Suprapubic skin (tissue), 4 donors: ENCODE results near the gene GASK1A. TPM values are rescaled to one million over a fixed set of nuclear protein-coding genes. Genes with fewer than 3 reads are reported as not detected.

Experiments used
- DNase-seq, 2 donors: peaks; one replicate each; pipeline ENCODE4 v3.0.0-alpha.2; 2019; ENCODE audit warnings: low spot score in 2 of 2
- H3K27ac ChIP-seq: fragments of 200-600 bp; sonication (generic); one replicate; pipeline ENCODE4 v1.5.1; 2019
- H3K27me3 ChIP-seq: fragments of 200-600 bp; sonication (generic); one replicate; pipeline ENCODE4 v1.5.1; 2019
- H3K36me3 ChIP-seq: fragments of 200-600 bp; sonication (generic); one replicate; pipeline ENCODE4 v1.5.1; 2019
- H3K4me1 ChIP-seq: fragments of 200-600 bp; sonication (generic); one replicate; pipeline ENCODE4 v1.5.1; 2019
- H3K4me3 ChIP-seq: fragments of 200-600 bp; sonication (generic); one replicate; pipeline ENCODE4 v1.5.1; 2019; ENCODE audit warnings: mild to moderate bottlenecking
- H3K9me3 ChIP-seq: fragments of 200-600 bp; sonication (generic); one replicate; pipeline ENCODE4 v1.5.1; 2019
- EP300 ChIP-seq: sonication (generic); formaldehyde crosslinking; IDR thresholded peaks from one replicate; pipeline ENCODE4 v1.6.1; 2017; ENCODE audit warnings: antibody characterized with exemption
- POLR2A ChIP-seq, 2 donors: fragments of 450-650 bp; IDR thresholded peaks; one replicate each; pipeline ENCODE4 v1.6.1; 2017; ENCODE audit warnings: antibody characterized with exemption in 2 of 2, mild to moderate bottlenecking in 2 of 2, moderate library complexity in 2 of 2
- POLR2AphosphoS5 ChIP-seq, 3 donors: sonication (generic); formaldehyde crosslinking; IDR thresholded peaks; one replicate each; pipeline ENCODE4 v1.6.1; 2017; ENCODE audit warnings: antibody characterized with exemption in 3 of 3
- WGBS: methylation state at CpG from one replicate; pipeline ENCODE4 v1.1.5; 2018; 5-methylcytosine and 5-hydroxymethylcytosine counted together
- total RNA-seq, 4 donors: library from RNA; depleted of rRNA; stranded (reverse); fragments of >200 nt; gene quantifications; one replicate each; pipeline ENCODE4 v1.1.0, GENCODE V29; 2016
- TF ChIP-seq, protein P1 (sequence below), 2 donors: fragments of 200-600 bp in 1 of 2; fragments of 450-650 bp in 1 of 2; sonication (generic) in 1 of 2; IDR thresholded peaks; one replicate each; pipeline ENCODE4 v1.5.1; 2016 to 2019; ENCODE audit warnings: antibody characterized with exemption in 2 of 2, mild to moderate bottlenecking in 1 of 2, moderate library complexity in 1 of 2

Gene GASK1A
- total RNA-seq, 4 donors from 2014 or later: 1.5 to 8.2 (median 3.2) TPM

- no peaks in the 10 kb centered on the region for H3K9me3 ChIP-seq
- 94% methylated on average over 4 of the region's 4 CpGs for WGBS
- TF ChIP-seq POLR2AphosphoS5 (IDR thresholded peaks at IDR 0.05) (no peak), EP300 (no peak), POLR2A (IDR thresholded peaks at IDR 0.05) (no peak)
- TF ChIP-seq, protein P1, sequence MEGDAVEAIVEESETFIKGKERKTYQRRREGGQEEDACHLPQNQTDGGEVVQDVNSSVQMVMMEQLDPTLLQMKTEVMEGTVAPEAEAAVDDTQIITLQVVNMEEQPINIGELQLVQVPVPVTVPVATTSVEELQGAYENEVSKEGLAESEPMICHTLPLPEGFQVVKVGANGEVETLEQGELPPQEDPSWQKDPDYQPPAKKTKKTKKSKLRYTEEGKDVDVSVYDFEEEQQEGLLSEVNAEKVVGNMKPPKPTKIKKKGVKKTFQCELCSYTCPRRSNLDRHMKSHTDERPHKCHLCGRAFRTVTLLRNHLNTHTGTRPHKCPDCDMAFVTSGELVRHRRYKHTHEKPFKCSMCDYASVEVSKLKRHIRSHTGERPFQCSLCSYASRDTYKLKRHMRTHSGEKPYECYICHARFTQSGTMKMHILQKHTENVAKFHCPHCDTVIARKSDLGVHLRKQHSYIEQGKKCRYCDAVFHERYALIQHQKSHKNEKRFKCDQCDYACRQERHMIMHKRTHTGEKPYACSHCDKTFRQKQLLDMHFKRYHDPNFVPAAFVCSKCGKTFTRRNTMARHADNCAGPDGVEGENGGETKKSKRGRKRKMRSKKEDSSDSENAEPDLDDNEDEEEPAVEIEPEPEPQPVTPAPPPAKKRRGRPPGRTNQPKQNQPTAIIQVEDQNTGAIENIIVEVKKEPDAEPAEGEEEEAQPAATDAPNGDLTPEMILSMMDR (IDR thresholded peaks at IDR 0.05): no peak
Observed at GRCh38 chr3:43034911-43035310, 55.8 kb downstream of the GASK1A start.

GRCh38 chr3:43035801-43036365 is 56.8 kb downstream of the GASK1A start:
- H3K4me1 ChIP-seq: peaks cover 5% of the 10 kb centered on the region
- no peaks in the 10 kb centered on the region for H3K36me3 ChIP-seq
- no peaks in the 10 kb centered on the region for H3K9me3 ChIP-seq
- H3K27me3 ChIP-seq: no peaks in the 10 kb centered on the region
- H3K4me3 ChIP-seq: no peak overlapping the region
- 87% methylated on average over 3 of the region's 5 CpGs for WGBS
- TF ChIP-seq POLR2AphosphoS5 (IDR thresholded peaks at IDR 0.05): no peak
- TF ChIP-seq, protein P1 (IDR thresholded peaks at IDR 0.05): no peak
- no peak for TF ChIP-seq POLR2A (IDR thresholded peaks at IDR 0.05)
- no peak for TF ChIP-seq EP300
- DNase-seq: peak in 1 of 2 donors; percentile 45
- H3K27ac ChIP-seq: no peak overlapping the region

More at GRCh38 chr3:43034911-43035310, 55.8 kb downstream of the GASK1A start:
- peak in 1 of 2 donors; percentile 41 for DNase-seq
- no peak overlapping the region for H3K27ac ChIP-seq
- no peaks in the 10 kb centered on the region for H3K36me3 ChIP-seq
- H3K27me3 ChIP-seq: no peaks in the 10 kb centered on the region
- peaks cover 5% of the 10 kb centered on the region for H3K4me1 ChIP-seq
- no peak overlapping the region for H3K4me3 ChIP-seq

GRCh38 chr3:43036621-43037423 is 57.7 kb downstream of the GASK1A start:
- Histone ChIP-seq H3K27ac (no peak overlapping the region), H3K4me3 (no peak overlapping the region), H3K27me3 (no peaks in the 10 kb centered on the region), H3K9me3 (no peaks in the 10 kb centered on the region), H3K36me3 (no peaks in the 10 kb centered on the region), H3K4me1 (no peaks in the 10 kb centered on the region)
- TF ChIP-seq POLR2A (IDR thresholded peaks at IDR 0.05) (no peak), POLR2AphosphoS5 (IDR thresholded peaks at IDR 0.05) (no peak), EP300 (no peak)
- TF ChIP-seq, protein P1 (IDR thresholded peaks at IDR 0.05): no peak
- peak in 1 of 2 donors; percentile 37 for DNase-seq
- 82% methylated on average over 9 of the region's 9 CpGs for WGBS

GRCh38 chr3:43038010-43038409 is 58.9 kb downstream of the GASK1A start:
- H3K36me3 ChIP-seq: no peaks in the 10 kb centered on the region
- 86% methylated on average over 7 of the region's 7 CpGs for WGBS
- no peaks in the 10 kb centered on the region for H3K9me3 ChIP-seq
- no peaks in the 10 kb centered on the region for H3K4me1 ChIP-seq
- no peak for TF ChIP-seq POLR2AphosphoS5 (IDR thresholded peaks at IDR 0.05)
- TF ChIP-seq POLR2A (IDR thresholded peaks at IDR 0.05): no peak
- TF ChIP-seq, protein P1 (IDR thresholded peaks at IDR 0.05): no peak
- no peak for TF ChIP-seq EP300
- H3K27ac ChIP-seq: no peak overlapping the region
- H3K27me3 ChIP-seq: no peaks in the 10 kb centered on the region
- no peak for DNase-seq
- H3K4me3 ChIP-seq: no peak overlapping the region

DNA sequence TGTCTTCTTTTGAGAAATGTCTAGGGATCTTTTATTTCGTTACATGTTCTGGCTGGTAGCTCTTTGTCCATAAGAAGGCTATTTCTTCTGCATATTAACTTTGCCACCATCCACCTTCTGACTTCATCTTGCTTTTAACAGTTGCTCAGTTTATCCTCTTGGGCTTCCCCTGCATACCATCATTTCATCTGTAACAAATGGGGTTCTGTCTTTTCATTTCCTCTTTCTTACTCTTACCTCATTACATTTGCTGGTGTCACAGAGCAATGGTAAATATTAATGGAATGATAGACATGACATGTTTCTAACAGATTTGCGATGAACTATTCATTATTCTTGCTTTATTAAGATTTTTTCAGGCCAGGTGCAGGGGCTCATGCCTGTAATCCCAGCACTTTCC is 62.4 kb downstream of the GASK1A start:
- no peaks in the 10 kb centered on the region for H3K4me1 ChIP-seq
- no peak for TF ChIP-seq POLR2A (IDR thresholded peaks at IDR 0.05)
- TF ChIP-seq, protein P1 (IDR thresholded peaks at IDR 0.05): no peak
- no peak for TF ChIP-seq EP300
- no peak for TF ChIP-seq POLR2AphosphoS5 (IDR thresholded peaks at IDR 0.05)
- H3K27ac ChIP-seq: no peak overlapping the region
- WGBS: 94% methylated on average over 2 of the region's 2 CpGs
- no peak for DNase-seq
- H3K27me3 ChIP-seq: no peaks in the 10 kb centered on the region
- H3K9me3 ChIP-seq: peaks cover 6% of the 10 kb centered on the region
- H3K36me3 ChIP-seq: no peaks in the 10 kb centered on the region
- no peak overlapping the region for H3K4me3 ChIP-seq
